A549 (cell line): ENCODE measurements around the gene TNIK. TPM values are rescaled to one million over a fixed set of nuclear protein-coding genes. Genes with fewer than 3 reads are reported as not detected.

Source experiments
- ATAC-seq, 2 experiments: fragments of 200-7000 bp in 1 of 2; fragments of >200 bp in 1 of 2; cut with Nextera tagmentation in 1 of 2; cut with Tn5 transposase in 1 of 2; 3 replicates each; pipeline versions ENCODE4 v1.8.0 to v1.9.1; 2018 to 2020; ENCODE audit warnings: mild to moderate bottlenecking in 1 of 2, moderate library complexity in 1 of 2
- CTCF ChIA-PET: fragments of 300-600 bp; sonication (Branson Sonifier 250); formaldehyde crosslinking; extraction: SDS; loops from one replicate; lab custom pipeline; 2021; ENCODE audit warnings: antibody characterized with exemption, inconsistent platforms; lab: Yijun Ruan, JAX
- POLR2A ChIA-PET: fragments of 350-600 bp; formaldehyde crosslinking; extraction: SDS; loops from one replicate; lab custom pipeline; 2021; ENCODE audit warnings: antibody characterized with exemption, inconsistent platforms; lab: Yijun Ruan, JAX
- DNase-seq, 2 experiments: peaks; one replicate each; pipeline versions ENCODE4 v3.0.0 to v3.0.0-alpha.2; 2011 to 2016; ENCODE audit warnings: low read depth in 1 of 2, low spot score in 1 of 2
- FAIRE-seq: peaks from 2 replicates; lab custom pipeline; 2011; peaks lifted over from hg19 to GRCh38; lab: Jason Lieb, UNC
- H3K27ac ChIP-seq, 2 experiments: fragments of >200 bp; sonication (Bioruptor Twin); formaldehyde crosslinking; 3 replicates each; pipeline ENCODE4 v1.5.1; 2016 to 2017
- H3K4me1 ChIP-seq: fragments of >200 bp; sonication (Bioruptor Twin); formaldehyde crosslinking; 3 replicates; pipeline ENCODE4 v1.6.1; 2016
- H3K4me2 ChIP-seq: fragments of >200 bp; sonication (Bioruptor Twin); formaldehyde crosslinking; 3 replicates; pipeline ENCODE4 v1.6.1; 2016
- H3K4me3 ChIP-seq: fragments of >200 bp; sonication (Bioruptor Twin); formaldehyde crosslinking; 3 replicates; pipeline ENCODE4 v1.5.1; 2016
- H3K9me3 ChIP-seq: fragments of >200 bp; sonication (Bioruptor Twin); formaldehyde crosslinking; 3 replicates; pipeline ENCODE4 v1.6.1; 2016
- BHLHE40 ChIP-seq: IDR thresholded peaks from 2 replicates; pipeline ENCODE4 v1.6.1; 2012; ENCODE audit warnings: low read depth, low read length, inconsistent platforms
- CBX2 ChIP-seq: fragments of 200-600 bp; sonication (generic); IDR thresholded peaks from 2 replicates; pipeline ENCODE4 v1.6.1; 2016; ENCODE audit warnings: low read depth, mild to moderate bottlenecking, borderline replicate concordance
- EP300 ChIP-seq, 2 experiments: fragments of >200 bp; sonication (Bioruptor Twin); formaldehyde crosslinking; IDR thresholded peaks; 2 replicates in 1 of 2; 3 replicates in 1 of 2; pipeline ENCODE4 v1.6.1; 2016 to 2017
- FOSL2 ChIP-seq, 2 experiments: fragments of 450-650 bp in 1 of 2; fragments of >200 bp in 1 of 2; sonication (Bioruptor Twin) in 1 of 2; formaldehyde crosslinking; IDR thresholded peaks; 2 replicates each; pipeline versions ENCODE4 v1.5.0 to v1.6.1; 2016 to 2020; ENCODE audit warnings: mild to moderate bottlenecking in 1 of 2, moderate library complexity in 1 of 2
- HOXB5 ChIP-seq: fragments of 250-450 bp; sonication (Bioruptor Pico); IDR thresholded peaks from 2 replicates; pipeline ENCODE4 v1.5.0; 2020; ENCODE audit warnings: mild to moderate bottlenecking, moderate library complexity
- MAFK ChIP-seq: fragments of 450-650 bp; IDR thresholded peaks from 2 replicates; pipeline ENCODE4 v1.6.1; 2014; ENCODE audit not compliant: partially characterized antibody
- MYC ChIP-seq: IDR thresholded peaks from 2 replicates; pipeline ENCODE4 v1.6.1; 2012; ENCODE audit warnings: mild to moderate bottlenecking, inconsistent platforms, low read length, improper control_type of control experiment, borderline replicate concordance
- NPAS2 ChIP-seq: fragments of 250-450 bp; sonication (Bioruptor Pico); IDR thresholded peaks from 2 replicates; pipeline ENCODE4 v1.8.0; 2022; ENCODE audit warnings: mild to moderate bottlenecking, moderate library complexity, borderline replicate concordance
- PHF8 ChIP-seq: fragments of 200-600 bp; sonication (generic); IDR thresholded peaks from 2 replicates; pipeline ENCODE4 v1.6.1; 2016; ENCODE audit warnings: low read depth, mild to moderate bottlenecking, antibody characterized with exemption, moderate library complexity, borderline replicate concordance
- POLR2A ChIP-seq: IDR thresholded peaks from 2 replicates; pipeline ENCODE4 v1.6.1; 2012; ENCODE audit warnings: mild to moderate bottlenecking, low read length
- POLR2AphosphoS2 ChIP-seq: conservative IDR thresholded peaks from 2 replicates; pipeline ENCODE4 v1.6.1; 2012; ENCODE audit warnings: low read length, improper control_type of control experiment, inconsistent platforms
- RAD21 ChIP-seq, 2 experiments: fragments of >200 bp in 1 of 2; sonication (Bioruptor Twin) in 1 of 2; formaldehyde crosslinking in 1 of 2; IDR thresholded peaks in 1 of 2; conservative IDR thresholded peaks in 1 of 2; 2 replicates in 1 of 2; 3 replicates in 1 of 2; pipeline ENCODE4 v1.6.1; 2012 to 2018; ENCODE audit warnings: inconsistent platforms in 1 of 2
- RARB ChIP-seq: fragments of 250-450 bp; sonication (Bioruptor Pico); IDR thresholded peaks from 2 replicates; pipeline ENCODE4 v1.8.0; 2021; ENCODE audit warnings: mild to moderate bottlenecking, moderate library complexity
- RFX5 ChIP-seq: fragments of 450-650 bp; IDR thresholded peaks from 2 replicates; pipeline ENCODE4 v1.7.1; 2014; ENCODE audit warnings: antibody characterized with exemption, mild to moderate bottlenecking, moderate library complexity
- SMC3 ChIP-seq: fragments of >200 bp; sonication (Bioruptor Twin); formaldehyde crosslinking; IDR thresholded peaks from 3 replicates; pipeline ENCODE4 v1.6.1; 2018; ENCODE audit warnings: inconsistent platforms
- SREBF2 ChIP-seq: fragments of 450-650 bp; IDR thresholded peaks from 2 replicates; pipeline ENCODE4 v1.6.1; 2014; ENCODE audit warnings: mild to moderate bottlenecking, moderate library complexity
- TFCP2L1 ChIP-seq: fragments of 250-450 bp; sonication (Bioruptor Pico); IDR thresholded peaks from 2 replicates; pipeline ENCODE4 v1.5.0; 2021; ENCODE audit warnings: mild to moderate bottlenecking
- TP53 ChIP-seq: fragments of 250-450 bp; sonication (Bioruptor Pico); IDR thresholded peaks from 2 replicates; pipeline ENCODE4 v1.5.0; 2021; ENCODE audit warnings: mild to moderate bottlenecking, moderate library complexity
- ZFP36 ChIP-seq: fragments of 450-650 bp; IDR thresholded peaks from 2 replicates; pipeline ENCODE4 v1.6.1; 2014; ENCODE audit warnings: borderline replicate concordance; ENCODE audit not compliant: partially characterized antibody
- WGBS: methylation state at CpG from one replicate; pipeline ENCODE4 v1.1.6; 2017; ENCODE audit errors: missing lambda C conversion rate; 5-methylcytosine and 5-hydroxymethylcytosine counted together
- polyA plus RNA-seq, 4 experiments: library from polyadenylated mRNA; depleted of rRNA in 3 of 4; stranded (reverse); fragments of >200 nt; fragmentation: RNase III in 1 of 4; extraction: RNeasy Plus Mini Kit Qiagen cat#74134 plus additional on column Dnase treatment in 1 of 4; gene quantifications; 2 replicates in 3 of 4; 3 replicates in 1 of 4; pipeline ENCODE4 v1.2.3, GENCODE V29; 2011 to 2017
- TF ChIP-seq, protein P1 (sequence below): IDR thresholded peaks from 2 replicates; pipeline ENCODE4 v1.6.1; 2012

The TNIK gene
- polyA plus RNA-seq, 2 of the 4 experiments (the other 2 are of a cell fraction): 1.6 to 1.8 TPM

DNA sequence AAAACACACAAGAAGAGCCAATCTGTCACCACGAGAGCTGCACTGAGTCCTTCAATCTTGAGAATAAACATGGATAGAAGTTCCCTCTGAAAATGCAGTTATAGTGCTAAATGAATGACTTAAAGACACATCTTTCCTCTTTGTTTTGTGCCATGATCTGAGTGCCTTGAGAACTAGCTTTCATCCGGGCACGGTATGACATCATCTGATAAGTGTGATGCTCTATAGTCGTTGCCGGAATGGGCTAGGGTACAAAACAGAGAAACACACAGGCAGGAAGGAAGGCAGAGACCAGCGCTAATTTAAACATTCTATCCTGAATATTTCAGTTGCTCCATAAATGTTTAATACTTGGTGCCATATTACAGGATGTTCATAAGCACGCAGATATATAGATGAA, 146.5 kb downstream of the TNIK start:
- Histone ChIP-seq H3K4me3 (no peak overlapping the region), H3K9me3 (no peaks in the 10 kb centered on the region), H3K4me2 (no peak overlapping the region), H3K4me1 (peaks cover 8% of the 10 kb centered on the region; the same call in 1 of the 3 replicates), H3K27ac (no peak overlapping the region)
- TF ChIP-seq BHLHE40: no peak
- WGBS: 86% methylated on average over 7 of the region's 7 CpGs
- ChIA-PET CTCF (interaction anchor here (1.9 kb wide), 1 partner anchor 14 kb away, joined by 4 read pairs; no protein-coding TSS in a partner anchor), POLR2A (no interaction called here)
- FAIRE-seq: no peak
- no peak for ATAC-seq
- no peak for DNase-seq

DNA sequence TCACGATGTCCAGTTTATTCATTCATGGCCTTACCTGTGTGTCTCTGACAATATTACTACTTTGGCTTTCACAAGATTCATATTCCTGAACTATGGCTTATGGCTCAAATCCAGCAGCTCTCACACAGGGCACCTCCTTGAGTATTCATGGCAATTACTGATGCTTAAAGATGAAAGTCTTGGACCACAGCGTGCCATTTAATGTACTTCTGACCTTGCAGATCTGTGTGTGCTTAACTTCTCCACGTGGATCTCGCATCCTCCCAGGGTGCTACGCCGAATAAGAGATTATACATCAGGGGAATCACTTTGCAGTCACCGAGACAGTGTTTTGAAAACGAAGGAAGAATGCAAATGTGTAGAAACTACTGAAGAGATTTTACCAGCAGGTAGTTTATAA, 147.5 kb downstream of the TNIK start:
- H3K4me3 ChIP-seq: no peak overlapping the region
- ATAC-seq: no peak
- CTCF ChIA-PET: interaction anchor here (0.9 to 1.9 kb wide), 2 partner anchors 15 to 44 kb away, joined by 3 to 4 read pairs; no protein-coding TSS in a partner anchor
- no peak for DNase-seq
- no peak overlapping the region for H3K27ac ChIP-seq
- no peak for FAIRE-seq
- no peak overlapping the region for H3K4me2 ChIP-seq
- H3K4me1 ChIP-seq: peaks cover 8% of the 10 kb centered on the region; the same call in 1 of the 3 replicates
- no peaks in the 10 kb centered on the region for H3K9me3 ChIP-seq
- TF ChIP-seq, protein P1, sequence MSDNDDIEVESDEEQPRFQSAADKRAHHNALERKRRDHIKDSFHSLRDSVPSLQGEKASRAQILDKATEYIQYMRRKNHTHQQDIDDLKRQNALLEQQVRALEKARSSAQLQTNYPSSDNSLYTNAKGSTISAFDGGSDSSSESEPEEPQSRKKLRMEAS: no peak
- TF ChIP-seq FOSL2 (IDR thresholded peaks at IDR 0.05) (no peak), FOSL2 (CRISPR knock-in tag; IDR thresholded peaks at IDR 0.05) (no peak), TFCP2L1 (CRISPR knock-in tag) (no peak), SREBF2 (no peak), RARB (no peak), HOXB5 (no peak), MAFK (no peak)
- TF ChIP-seq, all 56 proteins: peak for 0
- WGBS: 78% methylated on average over 8 of the region's 8 CpGs
- POLR2A ChIA-PET: no interaction called here

- CTCF ChIA-PET: interaction anchor here (1.9 kb wide), 1 partner anchor 16 kb away, joined by 4 read pairs; no protein-coding TSS in a partner anchor
- DNase-seq: no peak
- Histone ChIP-seq H3K4me1 (peaks cover 8% of the 10 kb centered on the region; the same call in 1 of the 3 replicates), H3K27ac (no peak overlapping the region), H3K4me2 (no peak overlapping the region), H3K9me3 (no peaks in the 10 kb centered on the region), H3K4me3 (no peak overlapping the region)
- WGBS: 86% methylated on average over 6 of the region's 6 CpGs
- POLR2A ChIA-PET: no interaction called here
- no peak for FAIRE-seq
- TF ChIP-seq HOXB5: no peak
- no peak for TF ChIP-seq SMC3
- TF ChIP-seq NPAS2 (CRISPR knock-in tag): no peak
- TF ChIP-seq POLR2A: no peak
- no peak for TF ChIP-seq EP300 (IDR thresholded peaks at IDR 0.05)
- TF ChIP-seq PHF8: no peak
- ATAC-seq: no peak
Measured at GRCh38 chr3:171311784-171312183, 148.4 kb downstream of the TNIK start.

- CTCF ChIA-PET: interaction anchor here (0.9 to 1.2 kb wide), 2 partner anchors 18 to 123 kb away, joined by 3 read pairs; no protein-coding TSS in a partner anchor
- FAIRE-seq (no peak), ATAC-seq (peak; percentile 39 to 64; a peak in 2 of 6 replicates), DNase-seq (peak in 1 of 2 experiments; percentile 3)
- POLR2A ChIA-PET: no interaction called here
- Histone ChIP-seq H3K9me3 (no peaks in the 10 kb centered on the region), H3K4me2 (no peak overlapping the region), H3K4me1 (peaks cover 8% of the 10 kb centered on the region; the same call in 1 of the 3 replicates), H3K4me3 (no peak overlapping the region), H3K27ac (0 out of 6 replicates have a peak overlapping the region, but pooled peaks of 1 of the 2 experiments have one; percentile 48)
- TF ChIP-seq RARB: no peak
- TF ChIP-seq MAFK: peak; percentile 32
Measured at GRCh38 chr3:171309906-171310359, 150.3 kb downstream of the TNIK start.

GRCh38 chr3:171307988-171308387, 152.2 kb downstream of the TNIK start:
- Histone ChIP-seq H3K4me3 (no peak overlapping the region), H3K4me1 (peaks cover 8% of the 10 kb centered on the region; the same call in 1 of the 3 replicates), H3K4me2 (no peak overlapping the region), H3K9me3 (no peaks in the 10 kb centered on the region), H3K27ac (no peak overlapping the region)
- TF ChIP-seq TP53 (CRISPR knock-in tag): no peak
- no peak for TF ChIP-seq CBX2
- no peak for TF ChIP-seq RFX5
- no peak for TF ChIP-seq ZFP36
- no peak for TF ChIP-seq MYC
- no peak for TF ChIP-seq POLR2AphosphoS2
- TF ChIP-seq RAD21 (conservative IDR thresholded peaks at IDR 0.05 in 1 of 2, IDR thresholded peaks at IDR 0.05 in 1 of 2): no peak
- TF ChIP-seq SMC3: no peak
- no peak for TF ChIP-seq SREBF2
- WGBS: 64% methylated on average over 2 of the region's 2 CpGs
- DNase-seq: no peak
- no peak for FAIRE-seq
- ChIA-PET POLR2A (no interaction called here), CTCF (interaction anchor here (0.9 kb wide), 1 partner anchor 121 kb away, joined by 3 read pairs; no protein-coding TSS in a partner anchor)
- no peak for ATAC-seq
